Activated CD8-positive, alpha-beta memory T cell treated with anti-CD3 and anti-CD28 coated beads for 24 hours (primary cell): ENCODE results near the gene GALNT11.

Experiments used
- DNase-seq: peaks from one replicate; pipeline ENCODE4 v3.0.0-alpha.2; 2020

The GALNT11 gene

GRCh38 chr7:152161171-152161570 is 135.7 kb downstream of the GALNT11 start:
- DNase-seq, result no peak

GRCh38 chr7:152162287-152162686 is 136.8 kb downstream of the GALNT11 start:
- no peak for DNase-seq
